Dedifferentiated amniotic fluid mesenchymal stem cell (primary cell): ENCODE measurements around the gene TCF7L1.
"Not testable (repeated sequence)": the region's sequence is repeated elsewhere in the genome, so short reads cannot be mapped to it uniquely, and the experiment has no call there.

Source experiments
- DNase-seq: peaks from one replicate; pipeline ENCODE4 v3.0.0-alpha.2; 2016; ENCODE audit errors: extremely low spot score

The TCF7L1 gene

GRCh38 chr2:85131116-85131515 is 2.1 kb upstream of the TCF7L1 start:
- no peak for DNase-seq

DNA sequence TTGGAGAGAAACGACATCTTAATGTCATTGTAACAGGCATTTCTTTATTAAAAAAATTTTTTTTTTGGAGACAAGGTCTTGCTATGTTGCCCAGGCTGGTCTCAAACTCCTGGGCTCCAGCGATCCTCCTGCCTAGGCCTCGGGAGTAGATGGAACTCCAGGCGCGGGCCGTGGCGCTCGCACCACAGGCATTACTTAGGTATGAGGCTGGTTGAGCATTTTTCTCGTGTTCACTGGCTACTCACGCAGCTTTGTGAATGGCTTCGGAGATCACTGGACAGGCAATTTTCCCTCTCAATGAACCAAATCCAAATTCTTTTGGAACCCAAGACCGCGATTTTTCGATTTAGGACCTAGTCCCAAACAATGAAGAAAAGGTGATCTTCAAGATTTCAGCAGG is 795 bp upstream of the TCF7L1 start:
- DNase-seq: peak; percentile 33

- DNase-seq: peak; percentile 45
Observed at GRCh38 chr2:85133751-85134254, 611 bp downstream of the TCF7L1 start.

- DNase-seq: no peak
Observed at GRCh38 chr2:85134255-85134895, 1.2 kb downstream of the TCF7L1 start.

- no peak for DNase-seq
Observed at GRCh38 chr2:85134896-85135659, 1.9 kb downstream of the TCF7L1 start.

GRCh38 chr2:85135660-85135914 is 2.4 kb downstream of the TCF7L1 start:
- no peak for DNase-seq

DNA sequence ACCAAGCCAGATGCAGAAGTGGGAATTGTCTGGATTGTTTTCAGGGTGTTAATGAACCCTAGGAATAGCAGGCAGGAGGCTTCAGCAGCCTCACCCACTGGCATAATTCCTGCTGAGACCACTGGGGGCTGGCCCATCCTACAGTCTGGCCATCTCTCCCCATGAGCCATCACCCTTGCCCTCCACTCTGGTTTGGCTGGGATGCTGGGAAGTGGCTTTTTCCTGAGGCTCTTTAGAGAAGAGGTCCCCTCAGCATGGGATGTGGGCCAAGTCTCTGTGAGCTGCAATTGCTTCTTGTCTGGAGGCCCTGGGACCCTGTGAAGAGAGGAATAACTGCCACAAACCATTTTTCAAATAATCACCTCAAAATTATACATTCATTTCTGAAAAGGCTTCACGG is 4.0 kb downstream of the TCF7L1 start:
- DNase-seq: no peak

- DNase-seq: no peak
Observed at GRCh38 chr2:85143463-85144082, 10.4 kb downstream of the TCF7L1 start.

GRCh38 chr2:85145116-85145820 is 12.1 kb downstream of the TCF7L1 start:
- DNase-seq: no peak

DNA sequence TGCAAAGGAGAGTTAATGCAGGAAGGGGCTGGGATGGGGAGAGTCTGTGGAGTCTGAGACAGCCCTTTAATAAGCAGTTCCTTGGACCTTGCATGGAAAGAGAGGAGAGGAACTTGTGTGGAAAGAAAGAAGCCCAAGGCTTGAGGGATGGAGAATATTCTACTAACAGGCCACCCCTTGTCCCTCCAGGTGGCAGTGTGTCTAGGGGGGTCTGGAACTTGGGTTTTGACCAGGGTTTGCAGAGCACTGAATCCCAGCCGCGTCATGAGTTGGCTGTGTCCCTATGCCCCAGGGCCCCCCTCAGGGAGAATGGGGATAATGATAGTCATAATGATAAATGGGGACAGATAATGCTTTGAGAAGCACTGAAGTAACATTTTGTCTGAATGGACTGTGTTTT is 15.0 kb downstream of the TCF7L1 start:
- DNase-seq: no peak

GRCh38 chr2:85151026-85151425 is 17.8 kb downstream of the TCF7L1 start:
- no peak for DNase-seq

DNA sequence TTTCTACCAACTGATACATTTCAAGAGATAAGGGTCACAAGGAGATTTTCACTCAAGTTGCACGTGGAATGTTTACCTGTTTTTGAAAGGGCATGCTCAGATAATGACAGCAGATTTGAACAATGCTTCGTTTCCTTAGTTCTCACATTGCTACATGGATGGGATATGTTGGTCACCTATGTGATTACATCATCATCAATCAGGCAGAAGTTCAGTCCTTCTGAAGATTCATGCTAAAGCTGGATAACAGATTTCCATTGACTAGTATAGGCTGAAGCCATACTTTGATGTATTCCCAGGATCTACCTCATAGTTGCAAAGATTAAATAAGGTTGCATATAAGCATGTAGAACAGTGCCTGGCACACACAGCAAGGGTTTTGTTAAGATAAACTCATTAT is 19.7 kb downstream of the TCF7L1 start:
- no peak for DNase-seq

- DNase-seq: peak; percentile 43
Observed at GRCh38 chr2:85154048-85154753, 21.0 kb downstream of the TCF7L1 start.

DNA sequence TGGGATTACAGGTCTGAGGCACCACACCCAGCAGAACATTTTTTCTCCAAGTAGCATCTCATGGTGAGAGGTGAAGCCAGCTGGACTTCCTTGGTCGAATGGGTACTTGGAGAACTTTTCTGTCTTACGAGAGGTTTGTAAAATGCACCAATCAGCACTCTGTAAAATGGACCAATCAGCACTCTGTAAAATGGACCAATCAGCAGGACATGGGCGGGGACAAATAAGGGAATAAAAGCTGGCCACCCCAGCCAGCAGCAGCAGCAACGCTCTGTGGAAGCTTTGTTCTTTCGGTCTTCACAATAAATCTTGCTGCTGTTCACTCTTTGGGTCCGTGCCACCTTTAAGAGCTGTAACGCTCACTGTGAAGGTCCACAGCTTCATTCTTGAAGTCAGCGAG is 21.9 kb downstream of the TCF7L1 start:
- not testable (repeated sequence) for DNase-seq

GRCh38 chr2:85156153-85156552 is 23.0 kb downstream of the TCF7L1 start:
- DNase-seq: no peak

- DNase-seq: no peak
Observed at GRCh38 chr2:85156619-85157018, 23.4 kb downstream of the TCF7L1 start.

DNA sequence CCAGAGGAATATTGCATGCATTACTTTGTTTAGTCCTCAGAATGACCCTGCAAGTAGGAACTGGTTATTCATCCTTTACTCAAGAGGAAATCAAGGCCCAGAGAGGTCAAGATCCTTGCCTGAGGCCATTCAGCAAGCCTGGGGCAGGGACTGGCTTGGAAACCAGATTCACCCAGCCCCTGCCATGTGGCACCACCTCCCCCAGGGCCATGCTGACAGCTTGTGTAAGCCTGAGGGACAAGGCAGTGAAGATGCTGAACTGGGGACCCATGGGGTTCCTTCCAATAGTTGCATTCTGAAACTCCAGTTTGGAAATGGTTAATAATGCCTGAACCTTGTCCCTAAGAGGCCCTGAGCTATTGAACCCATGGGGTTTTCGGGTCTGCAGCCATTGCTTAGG is 24.2 kb downstream of the TCF7L1 start:
- DNase-seq: no peak

DNA sequence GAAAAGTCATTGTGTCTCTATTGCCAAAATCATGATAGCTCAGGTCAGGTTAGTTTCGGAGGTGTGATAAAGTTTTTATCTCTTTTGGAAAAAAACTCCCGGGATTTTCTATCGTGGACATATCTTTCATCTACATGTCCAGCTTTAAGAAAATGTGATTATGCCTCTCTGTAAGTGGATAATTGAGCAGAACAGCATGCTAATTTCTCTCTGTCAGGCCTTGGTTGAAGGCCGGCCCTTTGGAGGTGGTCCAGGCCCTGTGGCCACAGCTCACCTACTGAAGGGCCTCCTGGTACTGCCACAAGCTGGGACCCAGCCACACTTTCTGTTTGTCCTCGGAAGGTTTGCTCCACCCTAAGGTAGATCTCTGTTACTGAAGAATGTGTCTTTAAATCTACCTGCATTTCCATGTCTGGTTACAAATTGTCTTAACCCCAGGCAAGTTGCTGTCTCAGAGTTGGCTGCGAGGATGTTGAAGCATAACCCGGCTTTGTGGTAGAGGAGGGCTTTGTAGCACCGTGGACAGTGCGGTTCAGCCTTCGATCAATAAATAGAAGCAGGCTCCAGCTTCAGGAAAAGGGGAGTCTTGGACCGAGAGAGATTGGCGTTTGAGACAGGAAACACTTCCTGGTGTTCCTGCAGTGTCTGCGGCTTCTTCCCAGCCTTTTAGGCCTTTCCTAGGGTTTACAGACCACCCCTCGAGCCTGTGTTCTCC is 25.5 kb downstream of the TCF7L1 start:
- no peak for DNase-seq

DNA sequence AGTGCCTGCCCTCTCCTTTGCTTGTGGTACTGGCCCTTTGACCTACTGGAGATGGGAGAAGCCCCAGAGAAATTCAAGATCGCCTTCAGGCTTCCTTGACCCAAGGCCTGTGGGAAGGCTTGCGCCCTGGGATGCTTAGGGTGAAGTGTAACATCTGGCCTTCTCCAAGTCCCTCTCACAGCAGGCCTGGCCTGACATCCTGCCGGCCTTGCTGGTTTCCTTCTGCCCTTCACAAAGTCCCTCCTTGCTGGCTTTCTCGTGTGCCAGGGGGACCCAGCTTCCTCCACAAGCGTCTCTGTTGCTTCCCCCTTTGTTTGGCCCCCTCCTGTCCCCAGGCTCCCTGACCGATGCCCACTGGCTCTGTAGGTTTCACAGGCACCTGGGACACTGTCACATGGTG is 26.4 kb downstream of the TCF7L1 start:
- no peak for DNase-seq

DNA sequence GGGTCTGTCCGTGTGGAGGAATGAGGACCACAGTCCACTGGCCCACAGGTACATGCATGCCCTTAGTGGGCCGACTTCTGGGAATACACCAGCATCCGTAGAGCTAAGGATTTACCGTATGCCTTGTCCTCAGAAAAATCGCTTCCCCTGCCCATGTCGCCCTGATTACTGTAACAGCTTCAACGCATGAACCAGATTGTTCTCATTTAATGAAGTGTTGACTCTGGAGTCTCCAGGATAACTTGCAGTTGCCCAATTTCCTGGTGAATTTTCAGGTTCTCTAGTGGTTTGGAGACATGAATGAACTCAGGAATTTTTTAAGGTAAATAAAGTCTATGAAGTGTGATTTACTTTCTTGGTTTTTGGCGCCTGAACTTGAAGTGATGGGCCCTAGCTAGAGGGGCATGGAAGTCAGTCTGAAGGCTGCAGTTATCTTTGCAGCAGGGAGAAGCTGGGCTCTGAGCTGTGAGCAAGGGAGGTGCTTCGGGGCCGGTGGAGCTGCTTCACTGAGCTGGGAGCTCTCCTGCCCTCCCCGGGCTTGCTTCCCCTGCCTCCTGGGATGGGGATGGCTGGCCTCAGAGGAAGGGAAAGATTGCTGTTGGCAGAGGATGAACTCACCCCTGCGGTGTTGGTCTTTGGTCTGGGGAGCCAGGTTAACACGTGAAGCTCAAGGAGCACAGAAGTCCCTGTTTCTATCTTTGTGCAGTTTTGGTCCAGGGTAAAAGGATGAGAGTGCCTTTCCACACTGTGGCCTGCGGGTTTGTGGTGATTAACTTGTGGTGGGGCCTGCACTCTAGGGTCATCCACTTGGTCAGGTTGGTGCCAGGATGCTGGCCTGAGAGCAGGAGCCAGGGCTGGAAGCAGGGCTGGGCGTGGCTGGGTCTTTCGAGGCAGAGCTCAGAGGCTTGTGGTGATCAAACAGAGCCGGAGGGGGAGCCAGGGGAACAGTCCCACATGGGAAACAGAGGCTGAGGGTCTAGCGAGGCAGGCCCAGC is 28.1 kb downstream of the TCF7L1 start:
- DNase-seq: no peak
